HG02840 (cell line): ENCODE results near the gene ATMIN.

ENCODE experiments used
- ATAC-seq: cut with Tn5 transposase; IDR thresholded peaks from one replicate; pipeline ENCODE4 v1.9.1; 2021; ENCODE audit warnings: mild to moderate bottlenecking, moderate library complexity, moderate number of reproducible peaks; ENCODE audit not compliant: unreplicated experiment, low FRiP score

The ATMIN gene

GRCh38 chr16:81005610-81006161 lies 30.0 kb upstream of the ATMIN start:
- no peak for ATAC-seq

GRCh38 chr16:81006211-81006812 lies 29.3 kb upstream of the ATMIN start:
- ATAC-seq = peak; percentile 31

- peak; percentile 88 for ATAC-seq
Measured at GRCh38 chr16:81006813-81007695, 28.6 kb upstream of the ATMIN start, which contains the start of the genes CENPN and CMC2. CENPN (plus strand) TSS chr16:81007214; CDS start chr16:81011940, 4,726 bp downstream. CMC2 (minus strand) TSS chr16:81006885; CDS start chr16:80997394, 9,491 bp downstream.

- no peak for ATAC-seq
Measured at GRCh38 chr16:81008505-81008789, 27.2 kb upstream of the ATMIN start.

- ATAC-seq = no peak
Measured at GRCh38 chr16:81012974-81013373, 22.7 kb upstream of the ATMIN start.

- ATAC-seq = no peak
Measured at GRCh38 chr16:81014672-81015071, 21.0 kb upstream of the ATMIN start.

GRCh38 chr16:81018496-81018895 lies 17.1 kb upstream of the ATMIN start:
- no peak for ATAC-seq

- no peak for ATAC-seq
Measured at GRCh38 chr16:81026429-81026828, 9.2 kb upstream of the ATMIN start.

- ATAC-seq = no peak
Measured at GRCh38 chr16:81029930-81030604, 5.6 kb upstream of the ATMIN start.

- ATAC-seq = peak; percentile 49
Measured at GRCh38 chr16:81035975-81036750, 521 bp downstream of the ATMIN start.

- ATAC-seq = no peak
Measured at GRCh38 chr16:81036751-81037350, 1.2 kb downstream of the ATMIN start.

- no peak for ATAC-seq
Measured at GRCh38 chr16:81040131-81040530, 4.5 kb downstream of the ATMIN start.

- no peak for ATAC-seq
Measured at GRCh38 chr16:81040842-81041241, 5.2 kb downstream of the ATMIN start.

GRCh38 chr16:81041696-81042095 lies 6.1 kb downstream of the ATMIN start:
- no peak for ATAC-seq

- no peak for ATAC-seq
Measured at GRCh38 chr16:81042821-81043220, 7.2 kb downstream of the ATMIN start.

- no peak for ATAC-seq
Measured at GRCh38 chr16:81053761-81054160, 18.1 kb downstream of the ATMIN start.

- ATAC-seq = no peak
Measured at GRCh38 chr16:81060576-81061306, 25.1 kb downstream of the ATMIN start.

- ATAC-seq = no peak
Measured at GRCh38 chr16:81061307-81061640, 25.6 kb downstream of the ATMIN start.

GRCh38 chr16:81061871-81062608 lies 26.4 kb downstream of the ATMIN start:
- ATAC-seq = no peak
